ENCODE results near the gene NUDC.
A peak's percentile ranks its signal among the peaks of the same experiment; 100 is the strongest.
"Not testable (repeated sequence)": the region's sequence is repeated elsewhere in the genome, so short reads cannot be mapped to it uniquely, and the experiment has no call there.

The NUDC gene

DNA sequence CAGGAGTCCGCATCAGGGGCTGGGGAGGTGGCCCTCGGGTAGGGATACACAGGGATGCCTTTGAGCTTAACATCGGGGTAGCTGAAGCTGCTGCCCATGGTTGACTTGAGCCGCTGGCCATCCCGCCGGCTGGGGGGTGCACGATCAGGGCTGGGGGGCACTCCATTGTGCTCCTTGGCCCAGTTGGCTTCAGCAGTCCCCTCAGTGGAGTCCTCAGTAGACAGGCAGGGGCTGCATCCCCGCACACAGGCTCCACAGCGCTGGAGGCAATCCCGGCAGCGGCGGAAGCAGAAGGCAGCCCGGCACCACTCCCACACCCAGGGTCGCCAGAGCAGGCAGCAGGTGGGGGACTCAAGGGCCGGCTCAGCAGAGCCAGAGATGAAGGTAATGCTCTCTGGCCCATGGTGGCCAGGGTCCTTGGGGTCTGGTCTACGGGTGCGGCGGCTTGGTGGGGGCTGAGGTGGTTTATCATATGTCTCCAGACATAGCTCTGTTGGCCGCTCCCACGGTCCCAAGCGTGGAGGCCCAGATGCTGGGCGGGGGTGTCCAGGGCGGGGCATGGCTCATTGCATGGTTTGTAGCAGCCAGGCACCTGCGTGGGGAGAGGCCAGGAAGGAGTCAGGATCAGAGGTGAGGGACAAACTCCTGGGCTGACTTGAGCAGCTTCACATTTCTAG lies 30.4 kb downstream of the NUDC start:
- DNase-seq (ENCODE audit: low read depth) = no peak

- no peak for DNase-seq (ENCODE audit: low read depth)
Measured at GRCh38 chr1:26953374-26953773, 31.8 kb downstream of the NUDC start.

GRCh38 chr1:26956321-26956720 lies 34.8 kb downstream of the NUDC start:
- DNase-seq (ENCODE audit: low read depth) = no peak

GRCh38 chr1:26957306-26957705 lies 35.8 kb downstream of the NUDC start:
- no peak for DNase-seq (ENCODE audit: low read depth)

DNA sequence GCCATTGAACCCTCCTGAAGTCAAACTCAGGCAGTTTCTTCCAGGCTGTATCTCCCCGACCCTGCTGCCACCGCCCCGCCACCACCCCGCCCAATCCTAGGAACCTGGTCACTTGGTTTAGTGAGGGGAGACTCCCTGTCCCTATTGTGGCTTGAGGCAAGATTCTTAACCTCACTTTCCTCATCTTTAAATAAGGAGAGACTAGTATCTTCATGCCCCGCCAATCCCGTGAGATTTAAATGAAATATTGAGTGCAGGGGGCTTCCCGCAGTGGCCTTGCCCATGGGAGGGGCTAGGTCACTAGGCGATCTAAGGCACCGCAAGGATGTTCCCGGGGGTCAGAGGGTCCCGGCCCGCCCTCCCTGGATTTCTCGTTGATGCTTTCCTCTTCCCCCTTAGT lies 37.7 kb downstream of the NUDC start:
- no peak for DNase-seq (ENCODE audit: low read depth)

DNA sequence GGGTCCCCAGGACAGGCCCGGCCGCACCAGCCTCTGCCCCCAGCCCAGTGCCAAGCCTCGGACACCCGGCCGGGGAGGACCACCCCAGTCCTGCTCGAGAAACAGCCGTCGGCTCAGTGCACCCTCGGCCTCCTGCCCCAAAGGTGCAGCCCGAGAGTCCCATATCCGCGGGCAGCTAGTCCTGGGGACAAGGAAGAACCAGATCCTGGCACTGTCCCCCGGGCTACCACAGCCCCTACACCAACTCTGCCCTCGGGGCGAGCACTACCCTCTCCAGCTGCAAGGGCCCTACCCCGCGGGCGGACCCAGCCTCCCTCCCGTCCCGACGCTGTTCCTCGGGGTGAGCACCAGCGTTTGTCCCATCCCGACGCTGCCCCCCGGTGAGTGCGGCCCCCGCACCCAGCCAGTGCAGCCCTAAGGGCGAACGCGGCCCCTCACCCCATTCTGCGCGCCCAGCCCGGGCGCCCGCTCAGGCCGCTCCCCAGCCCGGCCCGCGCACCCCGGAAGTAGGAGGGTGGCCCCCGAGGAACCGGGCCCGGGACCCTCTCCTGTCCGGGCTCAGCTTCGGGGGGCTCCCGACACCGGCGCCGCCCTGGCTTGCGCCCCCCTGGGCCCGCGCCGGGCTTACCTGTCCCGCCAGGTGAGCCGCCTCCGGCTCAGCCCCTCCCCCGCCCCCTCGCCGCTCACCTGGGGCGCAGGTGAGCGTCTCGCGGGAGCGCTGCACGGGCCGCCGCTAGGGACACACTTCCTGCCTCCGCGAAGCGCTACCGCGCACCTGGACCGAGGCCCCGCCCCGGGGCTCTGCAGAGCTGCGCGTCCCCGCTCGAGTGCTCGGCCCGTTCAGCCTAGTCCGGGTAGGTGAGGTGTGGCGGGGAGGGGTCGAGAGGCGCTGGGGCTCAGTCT lies 38.4 kb downstream of the NUDC start, which contains the start of gene KDF1:
Gene KDF1 (minus strand): TSS at position 747 of the 903 bp plus-strand sequence. CDS start 8,088 bp downstream, outside the sequence.
- no peak for DNase-seq (ENCODE audit: low read depth)

DNA sequence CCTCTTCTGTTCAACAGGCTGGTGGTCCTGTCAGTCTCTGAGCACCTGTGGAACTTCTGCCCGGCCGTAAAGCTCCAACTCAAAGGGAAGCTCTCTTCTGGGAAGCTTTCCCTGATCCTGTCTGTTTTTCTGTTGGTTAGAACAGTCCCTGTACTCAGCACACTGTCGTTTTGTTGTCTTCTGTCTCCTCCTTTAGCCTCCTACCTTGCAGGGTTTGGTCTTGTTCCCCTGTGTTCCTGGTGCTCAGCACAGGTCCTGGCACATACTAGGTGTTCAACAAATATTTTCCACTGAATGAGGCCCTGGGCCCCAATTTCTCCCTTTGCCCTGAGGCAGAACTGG lies 39.1 kb downstream of the NUDC start:
- DNase-seq (ENCODE audit: low read depth) = no peak

GRCh38 chr1:26961826-26962225 lies 40.3 kb downstream of the NUDC start:
- DNase-seq (ENCODE audit: low read depth) = peak; percentile 93

DNA sequence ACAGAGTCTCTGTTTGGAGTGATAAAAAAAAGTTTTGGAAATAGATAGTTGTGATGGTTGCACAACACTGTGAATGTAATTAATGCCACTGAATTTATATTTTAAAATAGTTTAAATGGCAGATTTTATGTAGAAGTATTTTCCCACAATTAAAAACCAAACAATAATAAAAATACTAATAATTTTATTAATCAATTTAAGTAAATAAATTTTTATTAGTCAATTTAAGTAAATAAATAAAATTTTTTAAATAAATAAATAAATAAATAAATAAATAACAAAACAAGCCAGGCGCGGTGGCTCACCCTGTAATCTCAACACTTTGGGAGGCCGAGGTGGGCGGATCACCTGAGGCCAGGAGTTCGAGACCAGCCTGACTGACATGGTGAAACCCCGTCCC lies 43.7 kb downstream of the NUDC start:
- no peak for DNase-seq (ENCODE audit: low read depth)

GRCh38 chr1:26965628-26966027 lies 44.1 kb downstream of the NUDC start:
- no peak for DNase-seq (ENCODE audit: low read depth)

DNA sequence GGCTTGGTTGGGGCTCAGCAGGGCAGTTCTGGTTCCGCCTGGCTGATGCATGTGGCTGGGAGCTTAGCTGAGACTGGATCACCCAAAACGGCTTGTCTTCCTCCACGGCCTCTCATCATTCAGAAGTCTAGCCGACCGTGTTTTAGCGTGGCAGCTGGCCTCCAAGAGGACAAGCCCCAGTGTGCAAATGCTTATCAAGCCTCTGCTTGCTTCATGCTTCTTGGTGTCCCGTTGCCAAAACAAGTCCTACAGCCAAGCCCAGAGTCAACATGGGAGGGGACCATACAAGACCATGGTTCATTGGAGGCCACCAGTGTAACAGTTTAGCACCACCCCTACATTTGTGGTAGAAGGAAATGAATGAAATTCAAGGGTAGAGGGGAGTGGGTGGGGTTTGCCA lies 49.3 kb downstream of the NUDC start:
- no peak for DNase-seq (ENCODE audit: low read depth)

DNA sequence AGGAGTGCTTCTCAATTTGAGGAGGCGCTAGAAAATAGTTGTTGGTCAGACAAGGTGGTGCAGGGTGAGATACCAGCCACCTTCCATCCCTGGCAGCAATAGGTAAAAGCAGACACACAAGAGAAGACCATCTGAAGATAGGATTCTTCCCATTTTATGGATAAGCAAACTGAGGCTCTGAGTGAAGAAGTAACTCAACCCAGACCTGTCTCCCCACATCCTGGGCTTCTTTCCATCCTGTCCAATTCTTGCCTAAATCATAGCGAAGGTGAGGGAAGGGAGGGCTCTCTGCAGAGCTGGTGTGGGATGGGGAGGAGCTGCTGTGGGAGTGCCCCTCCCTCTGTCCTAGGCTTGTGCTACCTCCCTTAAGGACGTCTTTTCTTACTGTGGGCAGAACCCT lies 50.0 kb downstream of the NUDC start:
- no peak for DNase-seq (ENCODE audit: low read depth)

- no peak for DNase-seq (ENCODE audit: low read depth)
Measured at GRCh38 chr1:26972390-26972789, 50.8 kb downstream of the NUDC start.

DNA sequence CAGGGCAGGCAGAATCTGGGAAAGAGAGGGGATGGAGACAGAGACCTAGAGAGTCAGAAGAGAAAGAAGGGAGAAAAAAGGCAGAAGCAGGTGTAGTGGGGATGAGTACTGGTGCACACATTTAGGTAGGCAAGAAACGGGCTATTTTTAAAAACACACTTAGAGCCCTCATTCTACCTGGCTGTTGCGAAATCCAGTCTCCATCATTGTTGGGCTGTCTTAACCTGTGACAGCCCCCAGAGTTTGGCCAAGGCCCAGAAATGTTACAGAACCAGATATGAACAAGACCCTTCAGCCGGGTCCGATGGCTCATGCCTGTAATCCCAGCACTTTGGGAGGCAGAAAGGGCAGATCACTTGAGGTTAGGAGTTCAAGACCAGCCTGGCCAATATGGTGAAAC lies 51.3 kb downstream of the NUDC start:
- no peak for DNase-seq (ENCODE audit: low read depth)

- no peak for DNase-seq (ENCODE audit: low read depth)
Measured at GRCh38 chr1:26976621-26977510, 55.3 kb downstream of the NUDC start.

DNA sequence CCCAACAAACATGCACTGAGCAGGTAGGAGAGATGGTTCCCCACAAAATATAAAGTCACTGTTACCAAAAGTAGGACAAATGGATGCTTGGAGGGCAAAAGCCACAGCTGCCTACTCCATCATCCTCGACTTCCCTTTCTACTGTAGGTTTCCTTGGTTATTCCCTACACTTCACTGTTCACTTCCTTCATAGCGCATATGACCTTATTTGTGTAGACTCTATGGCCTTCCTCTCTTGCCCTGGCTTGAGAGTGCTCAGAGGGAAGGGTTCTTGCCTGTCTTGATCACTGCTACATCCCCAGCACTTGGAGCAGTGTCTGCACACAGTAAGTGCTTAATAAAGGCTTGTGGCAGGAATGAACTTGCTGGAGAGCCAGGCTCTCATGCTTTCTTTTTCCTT lies 57.4 kb downstream of the NUDC start:
- DNase-seq (ENCODE audit: low read depth) = no peak

GRCh38 chr1:26981146-26981846 lies 59.8 kb downstream of the NUDC start:
- DNase-seq (ENCODE audit: low read depth) = no peak

GRCh38 chr1:26983863-26984262 lies 62.3 kb downstream of the NUDC start:
- no peak for DNase-seq (ENCODE audit: low read depth)

DNA sequence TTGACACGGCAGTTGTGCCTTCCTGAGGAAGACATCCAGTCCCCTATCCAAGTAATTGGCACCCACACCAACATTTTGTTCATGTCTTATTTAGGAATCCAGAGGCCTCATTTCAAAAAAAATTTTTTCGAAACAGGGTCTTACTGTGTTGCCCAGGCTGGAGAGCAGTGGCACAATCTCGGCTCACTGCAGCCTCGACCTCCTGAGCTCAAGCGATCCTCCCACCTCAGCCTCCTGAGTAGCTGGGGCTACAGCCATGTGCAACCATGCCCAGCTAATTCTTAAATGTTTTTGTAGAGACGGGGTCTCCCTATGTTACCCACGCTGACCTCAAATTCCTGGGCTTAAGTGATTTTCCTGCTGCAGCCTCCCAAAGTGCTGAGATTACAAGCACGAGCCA lies 62.7 kb downstream of the NUDC start:
- DNase-seq (ENCODE audit: low read depth) = no peak

GRCh38 chr1:26986658-26987057 lies 65.1 kb downstream of the NUDC start:
- DNase-seq (ENCODE audit: low read depth) = no peak

- DNase-seq (ENCODE audit: low read depth) = not testable (repeated sequence)
Measured at GRCh38 chr1:26989403-26990109, 68.0 kb downstream of the NUDC start.

All from HS-5 (cell line).